Loucy (cell line): ENCODE results near the gene ANKRD10.

Experiments used
- EZH2phosphoT487 ChIP-seq: fragments of 200-600 bp; IDR thresholded peaks from 2 replicates; pipeline ENCODE4 v1.6.1; 2018; ENCODE audit warnings: antibody characterized with exemption, mild to moderate bottlenecking, moderate library complexity, borderline replicate concordance
- TF ChIP-seq, protein P1 (sequence below): fragments of 200-600 bp; sonication (generic); conservative IDR thresholded peaks from 2 replicates; pipeline ENCODE4 v1.5.1; 2014; ENCODE audit warnings: mild to moderate bottlenecking, antibody characterized with exemption, low read length

- TF ChIP-seq, protein P1, sequence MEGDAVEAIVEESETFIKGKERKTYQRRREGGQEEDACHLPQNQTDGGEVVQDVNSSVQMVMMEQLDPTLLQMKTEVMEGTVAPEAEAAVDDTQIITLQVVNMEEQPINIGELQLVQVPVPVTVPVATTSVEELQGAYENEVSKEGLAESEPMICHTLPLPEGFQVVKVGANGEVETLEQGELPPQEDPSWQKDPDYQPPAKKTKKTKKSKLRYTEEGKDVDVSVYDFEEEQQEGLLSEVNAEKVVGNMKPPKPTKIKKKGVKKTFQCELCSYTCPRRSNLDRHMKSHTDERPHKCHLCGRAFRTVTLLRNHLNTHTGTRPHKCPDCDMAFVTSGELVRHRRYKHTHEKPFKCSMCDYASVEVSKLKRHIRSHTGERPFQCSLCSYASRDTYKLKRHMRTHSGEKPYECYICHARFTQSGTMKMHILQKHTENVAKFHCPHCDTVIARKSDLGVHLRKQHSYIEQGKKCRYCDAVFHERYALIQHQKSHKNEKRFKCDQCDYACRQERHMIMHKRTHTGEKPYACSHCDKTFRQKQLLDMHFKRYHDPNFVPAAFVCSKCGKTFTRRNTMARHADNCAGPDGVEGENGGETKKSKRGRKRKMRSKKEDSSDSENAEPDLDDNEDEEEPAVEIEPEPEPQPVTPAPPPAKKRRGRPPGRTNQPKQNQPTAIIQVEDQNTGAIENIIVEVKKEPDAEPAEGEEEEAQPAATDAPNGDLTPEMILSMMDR: no peak
- TF ChIP-seq EZH2phosphoT487: no peak
Measured at GRCh38 chr13:110880627-110881026, 34.2 kb downstream of the ANKRD10 start.
